Thyroid gland (tissue), 4 donors: ENCODE data around the gene CCDC126. TPM values are rescaled to one million over a fixed set of nuclear protein-coding genes. Genes with fewer than 3 reads are reported as not detected.

Experiments
- DNase-seq, 2 donors: peaks; one replicate each; pipeline ENCODE4 v3.0.0-alpha.2; 2019
- H3K27ac ChIP-seq, 3 donors: fragments of 200-600 bp; sonication (generic); 1 replicate in 2 of 3; 2 replicates in 1 of 3; pipeline ENCODE4 v1.5.1; 2016 to 2019; ENCODE audit warnings: mild to moderate bottlenecking in 1 of 3, moderate library complexity in 1 of 3
- H3K27me3 ChIP-seq: fragments of 200-600 bp; sonication (generic); one replicate; pipeline ENCODE4 v1.5.1; 2019
- H3K36me3 ChIP-seq, 2 donors: fragments of 200-600 bp; sonication (generic); one replicate each; pipeline ENCODE4 v1.5.1; 2016 to 2019
- H3K4me1 ChIP-seq, 2 donors: fragments of 200-600 bp; sonication (generic); one replicate each; pipeline ENCODE4 v1.5.1; 2017 to 2019
- H3K4me3 ChIP-seq, 3 donors: fragments of 200-600 bp; sonication (generic); replicated peaks in 1 of 3; 1 replicate in 2 of 3; 2 replicates in 1 of 3; pipeline ENCODE4 v1.5.1; 2016; ENCODE audit warnings: mild to moderate bottlenecking in 1 of 3
- H3K9me3 ChIP-seq: fragments of 200-600 bp; sonication (generic); one replicate; pipeline ENCODE4 v1.5.1; 2017
- POLR2A ChIP-seq, 2 donors: fragments of 450-650 bp; IDR thresholded peaks; one replicate each; pipeline ENCODE4 v1.6.1; 2017; ENCODE audit warnings: antibody characterized with exemption in 2 of 2, mild to moderate bottlenecking in 2 of 2, moderate library complexity in 1 of 2
- WGBS, 2 donors: methylation state at CpG; one replicate each; pipeline ENCODE4 v1.1.5; 2017; 5-methylcytosine and 5-hydroxymethylcytosine counted together
- intact Hi-C: fragments of 100-400 bp; cut with DNase I; formaldehyde crosslinking; loops from one replicate; pipeline ENCODE4 v1.15.1; 2023
- total RNA-seq, 4 donors: library from RNA; depleted of rRNA; stranded (reverse); fragments of >200 nt; gene quantifications; one replicate each; pipeline ENCODE4 v1.2.3, GENCODE V29; 2016
- TF ChIP-seq, protein P1 (sequence below), 6 experiments: fragments of 200-600 bp in 3 of 6; fragments of 450-650 bp in 3 of 6; sonication (generic) in 3 of 6; IDR thresholded peaks; one replicate each; pipeline ENCODE4 v1.5.1; 2016 to 2019; ENCODE audit warnings: antibody characterized with exemption in 6 of 6, mild to moderate bottlenecking in 2 of 6, inconsistent platforms in 1 of 6, moderate library complexity in 1 of 6

The CCDC126 gene
- total RNA-seq, 4 donors from 2014 or later: 21.1 to 26.8 (median 23.9) TPM

DNA sequence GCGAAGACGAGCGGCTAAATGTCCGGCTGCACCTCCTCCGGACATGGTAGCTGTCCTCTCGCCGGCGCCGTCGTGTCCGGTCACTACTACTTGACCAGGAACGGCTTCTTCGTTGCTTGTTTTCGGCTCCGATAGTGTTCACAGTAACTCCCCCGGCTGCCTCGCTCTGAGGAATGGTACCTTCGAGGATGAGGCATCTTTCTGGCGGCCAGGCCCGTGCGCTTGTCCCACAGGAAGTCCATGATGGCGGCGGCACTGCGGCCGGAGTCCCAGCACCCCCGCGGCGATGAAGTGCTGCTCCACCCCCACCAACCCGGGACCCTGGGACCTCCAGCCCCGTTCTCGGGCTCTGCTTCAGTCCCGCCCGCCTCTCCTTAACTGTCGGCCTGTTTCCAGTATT lies 11.0 kb upstream of the CCDC126 start:
- no peak overlapping the region for H3K4me3 ChIP-seq
- H3K27ac ChIP-seq: no peak overlapping the region
- no peak for DNase-seq
- 90 to 93% methylated on average over 34 of the region's 34 CpGs for WGBS, 2 donors
- H3K27me3 ChIP-seq: no peaks in the 10 kb centered on the region
- H3K9me3 ChIP-seq: no peaks in the 10 kb centered on the region
- TF ChIP-seq, protein P1, sequence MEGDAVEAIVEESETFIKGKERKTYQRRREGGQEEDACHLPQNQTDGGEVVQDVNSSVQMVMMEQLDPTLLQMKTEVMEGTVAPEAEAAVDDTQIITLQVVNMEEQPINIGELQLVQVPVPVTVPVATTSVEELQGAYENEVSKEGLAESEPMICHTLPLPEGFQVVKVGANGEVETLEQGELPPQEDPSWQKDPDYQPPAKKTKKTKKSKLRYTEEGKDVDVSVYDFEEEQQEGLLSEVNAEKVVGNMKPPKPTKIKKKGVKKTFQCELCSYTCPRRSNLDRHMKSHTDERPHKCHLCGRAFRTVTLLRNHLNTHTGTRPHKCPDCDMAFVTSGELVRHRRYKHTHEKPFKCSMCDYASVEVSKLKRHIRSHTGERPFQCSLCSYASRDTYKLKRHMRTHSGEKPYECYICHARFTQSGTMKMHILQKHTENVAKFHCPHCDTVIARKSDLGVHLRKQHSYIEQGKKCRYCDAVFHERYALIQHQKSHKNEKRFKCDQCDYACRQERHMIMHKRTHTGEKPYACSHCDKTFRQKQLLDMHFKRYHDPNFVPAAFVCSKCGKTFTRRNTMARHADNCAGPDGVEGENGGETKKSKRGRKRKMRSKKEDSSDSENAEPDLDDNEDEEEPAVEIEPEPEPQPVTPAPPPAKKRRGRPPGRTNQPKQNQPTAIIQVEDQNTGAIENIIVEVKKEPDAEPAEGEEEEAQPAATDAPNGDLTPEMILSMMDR (IDR thresholded peaks at IDR 0.05): no peak
- no peak for TF ChIP-seq POLR2A (IDR thresholded peaks at IDR 0.05)
- no peaks in the 10 kb centered on the region for H3K4me1 ChIP-seq
- no peaks in the 10 kb centered on the region for H3K36me3 ChIP-seq
- intact Hi-C loops: no loop called here

DNA sequence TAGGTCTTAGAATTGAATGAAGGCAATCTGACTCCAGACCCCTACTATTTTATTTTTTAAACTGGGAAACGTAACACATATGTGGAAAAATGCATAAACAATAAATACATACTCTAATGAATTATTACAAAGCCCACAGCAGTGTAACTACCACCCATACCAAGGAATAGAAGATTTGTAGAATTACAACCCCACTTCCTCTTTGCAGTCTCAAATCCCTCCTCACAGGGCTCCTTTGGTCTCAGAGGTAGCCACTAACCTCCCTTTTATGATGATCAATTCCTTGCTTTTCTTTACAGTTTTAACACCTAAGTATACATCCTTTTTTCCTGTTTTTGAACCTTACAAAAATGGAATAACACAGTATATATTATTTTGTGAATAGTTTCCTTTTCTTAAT lies 6.7 kb upstream of the CCDC126 start:
- WGBS, 2 donors: 83 to 84% methylated on average over 1 of the region's 1 CpG
- no peak for DNase-seq
- Histone ChIP-seq H3K27me3 (no peaks in the 10 kb centered on the region), H3K4me3 (no peak overlapping the region), H3K9me3 (no peaks in the 10 kb centered on the region), H3K4me1 (no peaks in the 10 kb centered on the region), H3K36me3 (no peaks in the 10 kb centered on the region), H3K27ac (no peak overlapping the region)
- intact Hi-C loops: no loop called here
- TF ChIP-seq, protein P1 (IDR thresholded peaks at IDR 0.05): no peak
- no peak for TF ChIP-seq POLR2A (IDR thresholded peaks at IDR 0.05)

DNA sequence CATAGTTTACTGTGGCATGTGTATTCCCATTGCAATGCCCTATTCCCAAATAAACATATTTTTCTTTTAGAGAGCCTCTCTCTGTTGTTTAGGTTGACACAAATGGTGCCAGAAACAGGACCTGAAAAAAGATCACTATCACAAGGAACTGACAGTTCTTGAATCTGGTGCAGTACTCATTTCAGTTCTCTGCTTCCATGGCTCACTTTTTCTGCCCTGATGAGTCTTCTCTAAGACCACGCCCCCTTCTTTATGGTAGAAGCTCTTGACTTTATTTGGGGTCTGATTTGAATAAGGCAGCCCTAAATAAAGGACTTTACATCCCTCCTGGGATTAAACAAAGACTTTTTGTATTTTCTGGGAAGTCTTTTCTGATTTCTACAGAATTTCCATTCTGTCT lies 3.5 kb upstream of the CCDC126 start:
- H3K4me1 ChIP-seq: peaks cover 7 to 8% of the 10 kb centered on the region in 2 donors
- H3K9me3 ChIP-seq: no peaks in the 10 kb centered on the region
- TF ChIP-seq, protein P1 (IDR thresholded peaks at IDR 0.05): no peak
- no peak for TF ChIP-seq POLR2A (IDR thresholded peaks at IDR 0.05)
- DNase-seq: no peak
- no peaks in the 10 kb centered on the region for H3K27me3 ChIP-seq
- H3K27ac ChIP-seq: no peak overlapping the region
- no peaks in the 10 kb centered on the region for H3K36me3 ChIP-seq
- 63 to 76% methylated on average over 1 of the region's 1 CpG for WGBS, 2 donors
- no peak overlapping the region for H3K4me3 ChIP-seq
- intact Hi-C loops: no loop called here

DNA sequence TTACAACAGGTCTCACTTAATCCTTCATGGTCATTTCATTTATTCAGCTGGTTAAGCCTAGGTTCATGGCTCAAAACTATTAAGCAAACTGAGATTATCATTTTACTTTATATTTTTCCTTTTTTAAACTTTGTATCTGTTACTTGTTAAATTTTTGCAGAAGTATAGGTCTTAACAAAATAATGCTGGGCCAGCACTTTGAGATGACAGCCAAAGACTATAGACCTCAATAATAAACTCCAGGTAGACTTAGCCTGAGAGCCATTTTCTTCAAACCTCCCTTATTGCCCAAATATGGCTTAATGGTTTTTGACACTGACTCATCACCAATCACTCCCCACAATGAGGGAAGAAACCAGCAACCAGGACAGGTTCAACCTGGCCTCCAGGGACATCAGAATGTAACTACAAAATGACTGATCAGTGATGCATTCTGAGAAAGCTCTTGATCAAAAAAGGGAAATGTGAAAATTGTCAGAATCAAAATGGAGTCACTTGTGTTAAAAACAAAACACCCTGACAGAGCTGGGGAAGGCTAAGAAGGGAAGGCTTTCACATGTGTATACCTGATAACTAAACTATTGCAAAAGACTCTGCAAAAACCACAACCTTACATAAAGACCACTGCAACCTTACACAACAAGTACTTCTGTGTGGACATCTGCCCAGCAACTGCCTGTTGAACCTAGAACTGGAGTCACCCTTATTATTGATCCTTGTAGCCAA lies 2.1 kb upstream of the CCDC126 start:
- Histone ChIP-seq H3K36me3 (no peaks in the 10 kb centered on the region), H3K4me1 (peaks cover 14 to 20% of the 10 kb centered on the region in 2 donors), H3K27me3 (no peaks in the 10 kb centered on the region), H3K9me3 (no peaks in the 10 kb centered on the region), H3K4me3 (no peak overlapping the region), H3K27ac (no peak overlapping the region)
- TF ChIP-seq, protein P1 (IDR thresholded peaks at IDR 0.05): no peak
- no peak for TF ChIP-seq POLR2A (IDR thresholded peaks at IDR 0.05)
- intact Hi-C loops: loop anchor here (5.0 kb wide), 1 partner anchor 87 kb away; the partner anchor contains the start of gene FAM221A
- no peak for DNase-seq

DNA sequence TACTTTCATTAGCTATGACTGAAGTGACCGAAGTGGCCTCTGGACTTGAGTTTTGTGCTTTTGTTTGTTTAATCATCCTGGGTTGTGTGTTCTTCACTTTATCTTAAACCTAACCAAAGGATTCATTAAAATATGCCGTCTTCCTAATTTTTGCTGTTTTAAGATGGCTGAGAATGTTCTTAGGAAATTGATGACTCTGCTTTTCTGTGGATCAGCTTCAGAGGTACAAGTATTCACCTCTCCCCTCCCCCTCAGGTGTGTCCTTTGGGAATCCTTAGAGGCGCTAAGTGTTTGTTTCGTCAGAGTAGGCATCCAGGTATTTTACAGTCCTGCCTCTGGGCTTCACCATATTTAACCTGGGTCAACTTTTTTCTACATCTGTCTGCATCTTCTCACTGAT lies 1.1 kb downstream of the CCDC126 start:
- peak; percentile 21 to 27 for DNase-seq
- WGBS, 2 donors: 42 to 43% methylated on average over 4 of the region's 4 CpGs
- Histone ChIP-seq H3K9me3 (no peaks in the 10 kb centered on the region), H3K27me3 (no peaks in the 10 kb centered on the region), H3K27ac (peak overlapping the region; percentile 73 to 98 (median 82)), H3K4me3 (peak overlapping the region in 2 of 3 donors; percentile 49 to 77), H3K36me3 (no peaks in the 10 kb centered on the region), H3K4me1 (peaks cover 17 to 20% of the 10 kb centered on the region in 2 donors)
- TF ChIP-seq, protein P1 (IDR thresholded peaks at IDR 0.05): no peak
- intact Hi-C loops: loop anchor here (5.0 kb wide), 1 partner anchor 84 kb away; the partner anchor contains the start of gene FAM221A
